Measurements from ENCODE around the gene SMIM32.

DNA sequence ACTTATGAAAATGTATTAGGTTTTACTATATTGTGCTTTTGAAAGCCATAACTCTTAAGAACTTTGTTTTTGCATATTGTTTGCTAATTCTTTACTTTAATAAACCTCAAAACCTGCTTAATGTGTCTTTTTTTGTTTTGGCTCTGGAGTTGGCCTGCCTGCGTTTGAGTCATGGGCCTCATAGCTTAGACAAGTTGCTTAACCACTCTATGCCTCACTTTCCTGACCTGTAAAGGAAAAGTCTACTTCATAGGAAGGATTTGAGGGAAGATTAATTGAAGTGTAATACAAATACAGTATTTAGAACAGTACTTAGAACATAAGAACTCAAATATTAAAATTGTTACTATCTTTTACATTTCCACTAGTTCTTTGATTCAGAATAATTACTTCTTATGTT is 10.3 kb downstream of the SMIM32 start:
- TF ChIP-seq, protein P1, sequence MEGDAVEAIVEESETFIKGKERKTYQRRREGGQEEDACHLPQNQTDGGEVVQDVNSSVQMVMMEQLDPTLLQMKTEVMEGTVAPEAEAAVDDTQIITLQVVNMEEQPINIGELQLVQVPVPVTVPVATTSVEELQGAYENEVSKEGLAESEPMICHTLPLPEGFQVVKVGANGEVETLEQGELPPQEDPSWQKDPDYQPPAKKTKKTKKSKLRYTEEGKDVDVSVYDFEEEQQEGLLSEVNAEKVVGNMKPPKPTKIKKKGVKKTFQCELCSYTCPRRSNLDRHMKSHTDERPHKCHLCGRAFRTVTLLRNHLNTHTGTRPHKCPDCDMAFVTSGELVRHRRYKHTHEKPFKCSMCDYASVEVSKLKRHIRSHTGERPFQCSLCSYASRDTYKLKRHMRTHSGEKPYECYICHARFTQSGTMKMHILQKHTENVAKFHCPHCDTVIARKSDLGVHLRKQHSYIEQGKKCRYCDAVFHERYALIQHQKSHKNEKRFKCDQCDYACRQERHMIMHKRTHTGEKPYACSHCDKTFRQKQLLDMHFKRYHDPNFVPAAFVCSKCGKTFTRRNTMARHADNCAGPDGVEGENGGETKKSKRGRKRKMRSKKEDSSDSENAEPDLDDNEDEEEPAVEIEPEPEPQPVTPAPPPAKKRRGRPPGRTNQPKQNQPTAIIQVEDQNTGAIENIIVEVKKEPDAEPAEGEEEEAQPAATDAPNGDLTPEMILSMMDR (IDR thresholded peaks at IDR 0.05), result no peak
- no peak for TF ChIP-seq EP300 (IDR thresholded peaks at IDR 0.05)
- no peak for TF ChIP-seq POLR2A (IDR thresholded peaks at IDR 0.05)
